Sigmoid colon (tissue), 4 donors: Measurements from ENCODE around the gene EFCAB8.

Experiments used
- EP300 ChIP-seq, 4 donors: sonication (generic); formaldehyde crosslinking; IDR thresholded peaks; one replicate each; pipeline ENCODE4 v1.6.1; 2017; ENCODE audit warnings: antibody characterized with exemption in 4 of 4
- POLR2A ChIP-seq, 2 donors: fragments of 450-650 bp; IDR thresholded peaks; one replicate each; pipeline ENCODE4 v1.6.1; 2016; ENCODE audit warnings: antibody characterized with exemption in 2 of 2, mild to moderate bottlenecking in 2 of 2, moderate library complexity in 2 of 2
- POLR2AphosphoS5 ChIP-seq, 4 donors: sonication (generic); formaldehyde crosslinking; IDR thresholded peaks; one replicate each; pipeline ENCODE4 v1.6.1; 2017; ENCODE audit warnings: antibody characterized with exemption in 4 of 4
- TF ChIP-seq, protein P1 (sequence below), 4 experiments: fragments of 450-650 bp in 3 of 4; fragments of 200-600 bp in 1 of 4; IDR thresholded peaks; one replicate each; pipeline ENCODE4 v1.5.1; 2016 to 2019; ENCODE audit warnings: antibody characterized with exemption in 4 of 4, mild to moderate bottlenecking in 3 of 4, moderate library complexity in 2 of 4

- TF ChIP-seq, protein P1, sequence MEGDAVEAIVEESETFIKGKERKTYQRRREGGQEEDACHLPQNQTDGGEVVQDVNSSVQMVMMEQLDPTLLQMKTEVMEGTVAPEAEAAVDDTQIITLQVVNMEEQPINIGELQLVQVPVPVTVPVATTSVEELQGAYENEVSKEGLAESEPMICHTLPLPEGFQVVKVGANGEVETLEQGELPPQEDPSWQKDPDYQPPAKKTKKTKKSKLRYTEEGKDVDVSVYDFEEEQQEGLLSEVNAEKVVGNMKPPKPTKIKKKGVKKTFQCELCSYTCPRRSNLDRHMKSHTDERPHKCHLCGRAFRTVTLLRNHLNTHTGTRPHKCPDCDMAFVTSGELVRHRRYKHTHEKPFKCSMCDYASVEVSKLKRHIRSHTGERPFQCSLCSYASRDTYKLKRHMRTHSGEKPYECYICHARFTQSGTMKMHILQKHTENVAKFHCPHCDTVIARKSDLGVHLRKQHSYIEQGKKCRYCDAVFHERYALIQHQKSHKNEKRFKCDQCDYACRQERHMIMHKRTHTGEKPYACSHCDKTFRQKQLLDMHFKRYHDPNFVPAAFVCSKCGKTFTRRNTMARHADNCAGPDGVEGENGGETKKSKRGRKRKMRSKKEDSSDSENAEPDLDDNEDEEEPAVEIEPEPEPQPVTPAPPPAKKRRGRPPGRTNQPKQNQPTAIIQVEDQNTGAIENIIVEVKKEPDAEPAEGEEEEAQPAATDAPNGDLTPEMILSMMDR (IDR thresholded peaks at IDR 0.05), result no peak
- TF ChIP-seq POLR2A (IDR thresholded peaks at IDR 0.05), result no peak
- no peak for TF ChIP-seq POLR2AphosphoS5 (IDR thresholded peaks at IDR 0.05)
- TF ChIP-seq EP300 (IDR thresholded peaks at IDR 0.05), result no peak
Measured at GRCh38 chr20:33008336-33009213, 149.9 kb downstream of the EFCAB8 start.
